Stomach (tissue), 4 donors: Measurements from ENCODE around the gene PSMB5.

Experiments
- CTCF ChIP-seq, 7 experiments: fragments of 450-650 bp in 4 of 7; fragments of 200-600 bp in 3 of 7; sonication (generic) in 3 of 7; IDR thresholded peaks; one replicate each; pipeline ENCODE4 v1.5.1; 2016 to 2019; ENCODE audit warnings: antibody characterized with exemption in 7 of 7, control low read depth in 2 of 7, mild to moderate bottlenecking in 1 of 7
- POLR2A ChIP-seq, 4 donors: fragments of 450-650 bp; IDR thresholded peaks; one replicate each; pipeline ENCODE4 v1.6.1; 2016; ENCODE audit warnings: antibody characterized with exemption in 4 of 4, control low read depth in 2 of 4, mild to moderate bottlenecking in 1 of 4, moderate library complexity in 1 of 4
- POLR2AphosphoS5 ChIP-seq, 3 donors: sonication (generic); formaldehyde crosslinking; IDR thresholded peaks; one replicate each; pipeline ENCODE4 v1.6.1; 2016; ENCODE audit warnings: antibody characterized with exemption in 3 of 3

- no peak for TF ChIP-seq CTCF (IDR thresholded peaks at IDR 0.05)
- TF ChIP-seq POLR2AphosphoS5 (IDR thresholded peaks at IDR 0.05): no peak
- TF ChIP-seq POLR2A (IDR thresholded peaks at IDR 0.05): no peak
Measured at GRCh38 chr14:23043145-23043544, 8.4 kb upstream of the PSMB5 start.
